Posterior cingulate gyrus (tissue), 11 donors: ENCODE results near the gene CHPF.

ENCODE experiments used
- DNase-seq, 10 donors: peaks; one replicate each; pipeline versions ENCODE4 v3.0.0 to v3.0.0-alpha.2; 2020 to 2021; ENCODE audit warnings: mixed read lengths in 3 of 10
- intact Hi-C: fragments of 100-400 bp; cut with DNase I; formaldehyde crosslinking; loops from one replicate; pipeline ENCODE4 v1.15.1; 2023

The CHPF gene

GRCh38 chr2:219569635-219570034 lies 26.0 kb upstream of the CHPF start:
- intact Hi-C loops = no loop called here
- peak in 2 of 10 donors; percentile 9 to 16 for DNase-seq

GRCh38 chr2:219569041-219569440 lies 25.4 kb upstream of the CHPF start:
- intact Hi-C loops = no loop called here
- peak in 3 of 10 donors; percentile 9 to 48 (median 22) for DNase-seq

GRCh38 chr2:219567791-219568361 lies 24.3 kb upstream of the CHPF start:
- peak in 3 of 10 donors; percentile 2 to 83 (median 67) for DNase-seq
- intact Hi-C loops = no loop called here

GRCh38 chr2:219567131-219567530 lies 23.5 kb upstream of the CHPF start:
- intact Hi-C loops = no loop called here

GRCh38 chr2:219566640-219567039 lies 23.0 kb upstream of the CHPF start:
- DNase-seq = peak in 4 of 10 donors; percentile 5 to 74 (median 42)
- intact Hi-C loops = no loop called here

More at GRCh38 chr2:219567131-219567530, 23.5 kb upstream of the CHPF start:
- DNase-seq = peak in 3 of 10 donors; percentile 7 to 66 (median 66)

GRCh38 chr2:219565130-219566080 lies 21.8 kb upstream of the CHPF start:
- intact Hi-C loops = no loop called here
- DNase-seq = peak in 3 of 10 donors; percentile 13 to 72 (median 64)

GRCh38 chr2:219563271-219563928 lies 19.8 kb upstream of the CHPF start:
- DNase-seq = peak in 2 of 10 donors; percentile 36 to 81
- intact Hi-C loops = no loop called here

- peak in 3 of 10 donors; percentile 10 to 80 (median 76) for DNase-seq
- intact Hi-C loops = no loop called here
Measured at GRCh38 chr2:219562049-219563020, 18.7 kb upstream of the CHPF start.

- intact Hi-C loops = no loop called here
- peak in 3 of 10 donors; percentile 41 to 58 (median 55) for DNase-seq
Measured at GRCh38 chr2:219561179-219562048, 17.8 kb upstream of the CHPF start.

- no peak for DNase-seq
- intact Hi-C loops = no loop called here
Measured at GRCh38 chr2:219560893-219561178, 17.2 kb upstream of the CHPF start.

GRCh38 chr2:219560037-219560892 lies 16.7 kb upstream of the CHPF start:
- intact Hi-C loops = no loop called here
- DNase-seq = peak in 2 of 10 donors; percentile 60 to 66

- intact Hi-C loops = loop anchor here (5.0 kb wide), 1 partner anchor 78 kb away; no protein-coding TSS in a partner anchor
Measured at GRCh38 chr2:219559156-219559915, 15.7 kb upstream of the CHPF start.

GRCh38 chr2:219557791-219558785 lies 14.5 kb upstream of the CHPF start:
- intact Hi-C loops = loop anchor here (5.0 kb wide), 1 partner anchor 79 kb away; no protein-coding TSS in a partner anchor
- DNase-seq = peak in 2 of 10 donors; percentile 79 to 80

More at GRCh38 chr2:219559156-219559915, 15.7 kb upstream of the CHPF start:
- peak in 2 of 10 donors; percentile 62 to 81 for DNase-seq

GRCh38 chr2:219557320-219557719 lies 13.7 kb upstream of the CHPF start:
- intact Hi-C loops = loop anchor here (5.0 kb wide), 1 partner anchor 80 kb away; no protein-coding TSS in a partner anchor

GRCh38 chr2:219556413-219556812 lies 12.8 kb upstream of the CHPF start:
- intact Hi-C loops = loop anchor here (5.0 kb wide), 1 partner anchor 81 kb away; no protein-coding TSS in a partner anchor
- peak in 1 of 10 donors; percentile 70 for DNase-seq

More at GRCh38 chr2:219557320-219557719, 13.7 kb upstream of the CHPF start:
- peak in 1 of 10 donors; percentile 82 for DNase-seq
